H9 (cell line): ENCODE results near the gene HPCAL1. TPM values are rescaled to one million over a fixed set of nuclear protein-coding genes. Genes with fewer than 3 reads are reported as not detected.

ENCODE experiments used
- DNase-seq: peaks from one replicate; pipeline ENCODE4 v3.0.0-alpha.2; 2017
- H2AFZ ChIP-seq: one replicate; pipeline ENCODE4 v1.6.1; 2013; ENCODE audit warnings: mild to moderate bottlenecking, low read length, control low read depth, moderate library complexity
- H2AK5ac ChIP-seq: 2 replicates; pipeline ENCODE4 v1.6.1; 2013; ENCODE audit warnings: low read length, control low read depth, mixed read lengths; ENCODE audit not compliant: insufficient read length
- H2BK120ac ChIP-seq: one replicate; pipeline ENCODE4 v1.6.1; 2013; ENCODE audit warnings: low read depth, mild to moderate bottlenecking, low read length, control low read depth, inconsistent platforms; ENCODE audit not compliant: poor library complexity, severe bottlenecking
- H2BK12ac ChIP-seq: 2 replicates; pipeline ENCODE4 v1.6.1; 2013; ENCODE audit warnings: low read length, control low read depth, mixed read lengths, low read depth; ENCODE audit not compliant: insufficient read length
- H2BK15ac ChIP-seq: 2 replicates; pipeline ENCODE4 v1.6.1; 2013; ENCODE audit warnings: low read depth, low read length, control low read depth
- H2BK20ac ChIP-seq: one replicate; pipeline ENCODE4 v1.6.1; 2013; ENCODE audit warnings: low read depth, mild to moderate bottlenecking, low read length, control low read depth, inconsistent platforms; ENCODE audit not compliant: poor library complexity, severe bottlenecking
- H2BK5ac ChIP-seq: 2 replicates; pipeline ENCODE4 v1.6.1; 2013; ENCODE audit warnings: low read length, control low read depth, mixed read lengths; ENCODE audit not compliant: insufficient read length
- H3K14ac ChIP-seq: 2 replicates; pipeline ENCODE4 v1.6.1; 2013; ENCODE audit warnings: low read length, control low read depth; ENCODE audit not compliant: insufficient read depth
- H3K18ac ChIP-seq: 2 replicates; pipeline ENCODE4 v1.6.1; 2013; ENCODE audit warnings: low read depth, mild to moderate bottlenecking, mixed read lengths, low read length, control low read depth; ENCODE audit not compliant: insufficient read length
- H3K23ac ChIP-seq: 2 replicates; pipeline ENCODE4 v1.6.1; 2013; ENCODE audit warnings: low read length, control low read depth, mixed read lengths, low read depth; ENCODE audit not compliant: insufficient read length
- H3K23me2 ChIP-seq: 2 replicates; pipeline ENCODE4 v1.6.1; 2013; ENCODE audit warnings: low read depth, mild to moderate bottlenecking, mixed read lengths, low read length, control low read depth; ENCODE audit not compliant: insufficient read length, poor library complexity, severe bottlenecking
- H3K27ac ChIP-seq: 2 replicates; pipeline ENCODE4 v1.5.1; 2013; ENCODE audit warnings: low read length, control low read depth, mixed read lengths, low read depth; ENCODE audit not compliant: insufficient read length
- H3K27me3 ChIP-seq: 2 replicates; pipeline ENCODE4 v1.6.1; 2013; ENCODE audit warnings: low read length, control low read depth, inconsistent platforms; ENCODE audit not compliant: insufficient read depth
- H3K4ac ChIP-seq: 2 replicates; pipeline ENCODE4 v1.6.1; 2013; ENCODE audit warnings: low read depth, mild to moderate bottlenecking, control low read depth, inconsistent platforms, low read length, moderate library complexity
- H3K4me1 ChIP-seq: 2 replicates; pipeline ENCODE4 v1.6.1; 2013; ENCODE audit warnings: low read length, control low read depth, inconsistent platforms; ENCODE audit not compliant: insufficient read depth
- H3K4me2 ChIP-seq: 2 replicates; pipeline ENCODE4 v1.6.1; 2013; ENCODE audit warnings: low read length, control low read depth, mixed read lengths; ENCODE audit not compliant: insufficient read length, insufficient read depth
- H3K56ac ChIP-seq: 2 replicates; pipeline ENCODE4 v1.6.1; 2013; ENCODE audit warnings: low read depth, mild to moderate bottlenecking, mixed read lengths, low read length, control low read depth; ENCODE audit not compliant: insufficient read length
- H3K79me1 ChIP-seq: 2 replicates; pipeline ENCODE4 v1.6.1; 2013; ENCODE audit warnings: low read depth, mild to moderate bottlenecking, moderate library complexity, low read length, control low read depth, inconsistent platforms; ENCODE audit not compliant: insufficient read depth, poor library complexity, severe bottlenecking
- H3K79me2 ChIP-seq: 2 replicates; pipeline ENCODE4 v1.6.1; 2013; ENCODE audit warnings: low read length, control low read depth, inconsistent platforms; ENCODE audit not compliant: insufficient read depth
- H3K9ac ChIP-seq: 2 replicates; pipeline ENCODE4 v1.6.1; 2013; ENCODE audit warnings: low read length, control low read depth, mixed read lengths; ENCODE audit not compliant: insufficient read length; ENCODE audit errors: extremely low read depth
- H3K9me3 ChIP-seq: one replicate; pipeline ENCODE4 v1.6.1; 2013; ENCODE audit warnings: low read depth, low read length, inconsistent platforms; ENCODE audit not compliant: control insufficient read depth
- H3T11ph ChIP-seq: one replicate; pipeline ENCODE4 v1.6.1; 2013; ENCODE audit warnings: mild to moderate bottlenecking, low read length, control low read depth, inconsistent platforms
- H4K20me1 ChIP-seq: one replicate; pipeline ENCODE4 v1.6.1; 2013; ENCODE audit not compliant: control insufficient read depth, insufficient read length, insufficient read depth
- H4K5ac ChIP-seq: 2 replicates; pipeline ENCODE4 v1.6.1; 2013; ENCODE audit warnings: low read depth, mild to moderate bottlenecking, mixed read lengths, low read length, control low read depth; ENCODE audit not compliant: insufficient read length
- H4K8ac ChIP-seq: replicated peaks from 2 replicates; pipeline ENCODE4 v1.6.1; 2013; ENCODE audit warnings: low read length, control low read depth, mixed read lengths, low read depth; ENCODE audit not compliant: insufficient read length
- H4K91ac ChIP-seq: 2 replicates; pipeline ENCODE4 v1.6.1; 2013; ENCODE audit warnings: low read depth, mild to moderate bottlenecking, moderate library complexity, mixed read lengths, low read length, control low read depth; ENCODE audit not compliant: insufficient read length
- H3K27ac Mint-ChIP-seq, 3 experiments: 2 replicates in 2 of 3; 3 replicates in 1 of 3; pipeline ENCODE4 v1.8.0; 2020 to 2021; ENCODE audit warnings: mixed read lengths in 3 of 3, mild to moderate bottlenecking in 1 of 3, moderate library complexity in 1 of 3
- H3K27me3 Mint-ChIP-seq: 2 replicates; pipeline ENCODE4 v1.8.0; 2021; ENCODE audit warnings: low read depth, mild to moderate bottlenecking, moderate library complexity, mixed read lengths
- H3K36me3 Mint-ChIP-seq, 3 experiments: 2 replicates in 2 of 3; 3 replicates in 1 of 3; pipeline ENCODE4 v1.8.0; 2020 to 2021; ENCODE audit warnings: low read depth in 3 of 3, mixed read lengths in 3 of 3; ENCODE audit not compliant: insufficient read depth in 1 of 3
- H3K4me1 Mint-ChIP-seq, 2 experiments: 2 replicates each; pipeline ENCODE4 v1.8.0; 2020; ENCODE audit warnings: mixed read lengths in 2 of 2
- H3K4me3 Mint-ChIP-seq, 2 experiments: 2 replicates in 1 of 2; 3 replicates in 1 of 2; pipeline ENCODE4 v1.8.0; 2020 to 2021; ENCODE audit warnings: mild to moderate bottlenecking in 2 of 2, mixed read lengths in 2 of 2, moderate library complexity in 1 of 2
- H3K9me3 Mint-ChIP-seq, 2 experiments: 2 replicates in 1 of 2; 3 replicates in 1 of 2; pipeline ENCODE4 v1.8.0; 2020; ENCODE audit warnings: mild to moderate bottlenecking in 2 of 2, mixed read lengths in 2 of 2, moderate library complexity in 1 of 2
- WGBS: extraction: QIAGEN DNeasy Blood & Tissue Kit; methylation state at CpG from one replicate; pipeline ENCODE4 v1.1.7; 2013; ENCODE audit warnings: missing lambda C conversion rate, low lambda C conversion rate, mixed read lengths; ENCODE audit not compliant: insufficient read length; ENCODE audit errors: extremely low coverage; 5-methylcytosine and 5-hydroxymethylcytosine counted together
- total RNA-seq: library from RNA; stranded (reverse); gene quantifications from 2 replicates; pipeline ENCODE4 v1.2.1, GENCODE V29; 2021
- TF ChIP-seq, protein P1 (sequence below): fragments of 200-600 bp; sonication (generic); conservative IDR thresholded peaks from 3 replicates; pipeline ENCODE4 v1.8.0; 2021; ENCODE audit warnings: antibody characterized with exemption, mild to moderate bottlenecking

Gene HPCAL1
- total RNA-seq, 1 experiment from 2014 or later = 4.7 TPM

- Histone ChIP-seq H3K14ac (no peak overlapping the region), H3K4me2 (no peak overlapping the region), H4K20me1 (no peaks in the 10 kb centered on the region), H2BK120ac (no peak overlapping the region), H2BK15ac (no peak overlapping the region), H4K5ac (no peak overlapping the region), H2BK20ac (no peak overlapping the region), H3T11ph (no peak overlapping the region), H2BK12ac (no peak overlapping the region), H3K27ac (no peak overlapping the region), H4K91ac (no peak overlapping the region), H3K27me3 (no peaks in the 10 kb centered on the region), H3K79me2 (no peaks in the 10 kb centered on the region), H3K18ac (no peak overlapping the region), H3K56ac (no peak overlapping the region), H2AFZ (no peak overlapping the region), H2AK5ac (no peak overlapping the region), H3K9me3 (no peaks in the 10 kb centered on the region), H4K8ac (no peak overlapping the region), H3K9ac (no peak overlapping the region), H3K4ac (no peak overlapping the region), H3K23ac (no peak overlapping the region), H3K23me2 (no peaks in the 10 kb centered on the region), H2BK5ac (no peak overlapping the region), H3K79me1 (no peaks in the 10 kb centered on the region), H3K4me1 (no peaks in the 10 kb centered on the region)
- TF ChIP-seq, protein P1, sequence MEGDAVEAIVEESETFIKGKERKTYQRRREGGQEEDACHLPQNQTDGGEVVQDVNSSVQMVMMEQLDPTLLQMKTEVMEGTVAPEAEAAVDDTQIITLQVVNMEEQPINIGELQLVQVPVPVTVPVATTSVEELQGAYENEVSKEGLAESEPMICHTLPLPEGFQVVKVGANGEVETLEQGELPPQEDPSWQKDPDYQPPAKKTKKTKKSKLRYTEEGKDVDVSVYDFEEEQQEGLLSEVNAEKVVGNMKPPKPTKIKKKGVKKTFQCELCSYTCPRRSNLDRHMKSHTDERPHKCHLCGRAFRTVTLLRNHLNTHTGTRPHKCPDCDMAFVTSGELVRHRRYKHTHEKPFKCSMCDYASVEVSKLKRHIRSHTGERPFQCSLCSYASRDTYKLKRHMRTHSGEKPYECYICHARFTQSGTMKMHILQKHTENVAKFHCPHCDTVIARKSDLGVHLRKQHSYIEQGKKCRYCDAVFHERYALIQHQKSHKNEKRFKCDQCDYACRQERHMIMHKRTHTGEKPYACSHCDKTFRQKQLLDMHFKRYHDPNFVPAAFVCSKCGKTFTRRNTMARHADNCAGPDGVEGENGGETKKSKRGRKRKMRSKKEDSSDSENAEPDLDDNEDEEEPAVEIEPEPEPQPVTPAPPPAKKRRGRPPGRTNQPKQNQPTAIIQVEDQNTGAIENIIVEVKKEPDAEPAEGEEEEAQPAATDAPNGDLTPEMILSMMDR = no peak
- WGBS = no CpG with 5 or more reads among the region's 11 CpGs
- Mint-ChIP-seq H3K36me3 (no peaks in the 10 kb centered on the region), H3K4me1 (peaks cover 6 to 7% of the 10 kb centered on the region in 2 experiments; a peak in 3 of 4 replicates), H3K4me3 (no peak overlapping the region), H3K9me3 (no peaks in the 10 kb centered on the region; a peak in 1 of 5 replicates), H3K27ac (0 out of 7 replicates have a peak overlapping the region, but pooled peaks of 1 of the 3 experiments have one; percentile 5), H3K27me3 (peaks cover 19% of the 10 kb centered on the region)
- DNase-seq = no peak
Observed at GRCh38 chr2:10278763-10279471, 23.8 kb upstream of the HPCAL1 start.
